Activated CD8-positive, alpha-beta memory T cell treated with anti-CD3 and anti-CD28 coated beads, Interleukin-2, amount 10 ng/mL, durations not matched to agents 7 days and 5 days (primary cell): ENCODE results near the gene SH2D4B. TPM values are rescaled to one million over a fixed set of nuclear protein-coding genes. Genes with fewer than 3 reads are reported as not detected.

Experiments used
- ATAC-seq: fragments of 150-1000 bp; cut with Tn5 transposase; one replicate; pipeline ENCODE4 v1.10.0; 2021; ENCODE audit warnings: moderate library complexity
- CTCF ChIA-PET: fragments of 350-600 bp; sonication (Branson Sonifier 250); formaldehyde crosslinking; loops from one replicate; lab custom pipeline; 2021; ENCODE audit warnings: antibody characterized with exemption; lab: Charles Lee
- DNase-seq: peaks from one replicate; pipeline ENCODE4 v3.0.0-alpha.2; 2020
- H3K27ac Mint-ChIP-seq: one replicate; pipeline ENCODE4 v1.8.0; 2021; ENCODE audit warnings: mild to moderate bottlenecking, mixed read lengths
- H3K27me3 Mint-ChIP-seq: one replicate; pipeline ENCODE4 v1.8.0; 2021; ENCODE audit warnings: mixed read lengths
- H3K36me3 Mint-ChIP-seq: one replicate; pipeline ENCODE4 v1.8.0; 2021; ENCODE audit warnings: mild to moderate bottlenecking, mixed read lengths
- H3K4me1 Mint-ChIP-seq: one replicate; pipeline ENCODE4 v1.8.0; 2021; ENCODE audit warnings: mixed read lengths
- H3K4me3 Mint-ChIP-seq: one replicate; pipeline ENCODE4 v1.8.0; 2021; ENCODE audit warnings: mild to moderate bottlenecking, moderate library complexity, mixed read lengths
- H3K9me3 Mint-ChIP-seq: one replicate; pipeline ENCODE4 v1.8.0; 2022; ENCODE audit warnings: low read depth, mixed read lengths
- total RNA-seq, 2 experiments: library from RNA; stranded (reverse); gene quantifications; one replicate each; pipeline ENCODE4 v1.2.3, GENCODE V29; 2021

SH2D4B gene
- total RNA-seq, 2 experiments from 2014 or later, result 0.09 TPM; not detected in 1

- peaks cover 2% of the 10 kb centered on the region for H3K27me3 Mint-ChIP-seq
- H3K4me1 Mint-ChIP-seq, result peaks cover 2% of the 10 kb centered on the region
- no peak overlapping the region for H3K27ac Mint-ChIP-seq
- no peaks in the 10 kb centered on the region for H3K9me3 Mint-ChIP-seq
- no peaks in the 10 kb centered on the region for H3K36me3 Mint-ChIP-seq
- CTCF ChIA-PET, result interaction anchor here (0.9 kb wide), 1 partner anchor 21 kb away, joined by 3 read pairs; no protein-coding TSS in a partner anchor
- ATAC-seq (no peak), DNase-seq (no peak)
- H3K4me3 Mint-ChIP-seq, result no peak overlapping the region
Measured at GRCh38 chr10:80617807-80618206, 80.1 kb downstream of the SH2D4B start.

- Mint-ChIP-seq H3K4me3 (no peak overlapping the region), H3K4me1 (peaks cover 2% of the 10 kb centered on the region), H3K27ac (no peak overlapping the region), H3K9me3 (no peaks in the 10 kb centered on the region), H3K36me3 (no peaks in the 10 kb centered on the region), H3K27me3 (peaks cover 2% of the 10 kb centered on the region)
- DNase-seq (no peak), ATAC-seq (no peak)
- CTCF ChIA-PET, result interaction anchor here (1.0 kb wide), 1 partner anchor 20 kb away, joined by 4 read pairs; no protein-coding TSS in a partner anchor
Measured at GRCh38 chr10:80619036-80619435, 81.3 kb downstream of the SH2D4B start.

GRCh38 chr10:80622153-80622552 lies 84.5 kb downstream of the SH2D4B start:
- Mint-ChIP-seq H3K9me3 (no peaks in the 10 kb centered on the region), H3K4me1 (no peaks in the 10 kb centered on the region), H3K27ac (no peak overlapping the region), H3K4me3 (no peak overlapping the region), H3K36me3 (no peaks in the 10 kb centered on the region), H3K27me3 (peaks cover 7% of the 10 kb centered on the region)
- no peak for DNase-seq
- CTCF ChIA-PET, result no interaction called here
- no peak for ATAC-seq

- Mint-ChIP-seq H3K4me1 (no peaks in the 10 kb centered on the region), H3K4me3 (no peak overlapping the region), H3K27me3 (no peaks in the 10 kb centered on the region), H3K27ac (no peak overlapping the region), H3K9me3 (no peaks in the 10 kb centered on the region), H3K36me3 (no peaks in the 10 kb centered on the region)
- CTCF ChIA-PET, result no interaction called here
- no peak for DNase-seq
- ATAC-seq, result no peak
Measured at GRCh38 chr10:80630324-80630723, 92.6 kb downstream of the SH2D4B start.

- ATAC-seq (no peak), DNase-seq (no peak)
- H3K4me3 Mint-ChIP-seq, result no peak overlapping the region
- no peaks in the 10 kb centered on the region for H3K36me3 Mint-ChIP-seq
- no peaks in the 10 kb centered on the region for H3K4me1 Mint-ChIP-seq
- CTCF ChIA-PET, result no interaction called here
- peaks cover 3% of the 10 kb centered on the region for H3K27me3 Mint-ChIP-seq
- H3K9me3 Mint-ChIP-seq, result no peaks in the 10 kb centered on the region
- no peak overlapping the region for H3K27ac Mint-ChIP-seq
Measured at GRCh38 chr10:80632742-80633141, 95.0 kb downstream of the SH2D4B start.

GRCh38 chr10:80633383-80633860 lies 95.7 kb downstream of the SH2D4B start:
- no peaks in the 10 kb centered on the region for H3K4me1 Mint-ChIP-seq
- no peaks in the 10 kb centered on the region for H3K36me3 Mint-ChIP-seq
- no peaks in the 10 kb centered on the region for H3K9me3 Mint-ChIP-seq
- H3K4me3 Mint-ChIP-seq, result no peak overlapping the region
- ATAC-seq (no peak), DNase-seq (no peak)
- H3K27me3 Mint-ChIP-seq, result peaks cover 5% of the 10 kb centered on the region
- H3K27ac Mint-ChIP-seq, result no peak overlapping the region
- CTCF ChIA-PET, result no interaction called here

GRCh38 chr10:80633910-80634309 lies 96.2 kb downstream of the SH2D4B start:
- DNase-seq (no peak), ATAC-seq (no peak)
- H3K9me3 Mint-ChIP-seq, result no peaks in the 10 kb centered on the region
- CTCF ChIA-PET, result no interaction called here
- H3K36me3 Mint-ChIP-seq, result no peaks in the 10 kb centered on the region
- H3K4me3 Mint-ChIP-seq, result no peak overlapping the region
- no peak overlapping the region for H3K27ac Mint-ChIP-seq
- H3K4me1 Mint-ChIP-seq, result no peaks in the 10 kb centered on the region
- peaks cover 8% of the 10 kb centered on the region for H3K27me3 Mint-ChIP-seq

GRCh38 chr10:80642661-80643060 lies 105.0 kb downstream of the SH2D4B start:
- ATAC-seq (no peak), DNase-seq (no peak)
- Mint-ChIP-seq H3K27me3 (peaks cover 24% of the 10 kb centered on the region), H3K36me3 (no peaks in the 10 kb centered on the region), H3K27ac (no peak overlapping the region), H3K4me1 (no peaks in the 10 kb centered on the region), H3K9me3 (no peaks in the 10 kb centered on the region), H3K4me3 (no peak overlapping the region)
- CTCF ChIA-PET, result interaction anchor here (1.0 kb wide), 1 partner anchor 19 kb away, joined by 3 read pairs; no protein-coding TSS in a partner anchor

GRCh38 chr10:80646366-80646765 lies 108.7 kb downstream of the SH2D4B start:
- no peaks in the 10 kb centered on the region for H3K9me3 Mint-ChIP-seq
- CTCF ChIA-PET, result no interaction called here
- no peak overlapping the region for H3K27ac Mint-ChIP-seq
- no peaks in the 10 kb centered on the region for H3K4me1 Mint-ChIP-seq
- H3K27me3 Mint-ChIP-seq, result peaks cover 10% of the 10 kb centered on the region
- no peak overlapping the region for H3K4me3 Mint-ChIP-seq
- no peak for ATAC-seq
- DNase-seq, result no peak
- no peaks in the 10 kb centered on the region for H3K36me3 Mint-ChIP-seq

- H3K27ac Mint-ChIP-seq, result no peak overlapping the region
- H3K27me3 Mint-ChIP-seq, result peaks cover 10% of the 10 kb centered on the region
- CTCF ChIA-PET, result no interaction called here
- no peaks in the 10 kb centered on the region for H3K36me3 Mint-ChIP-seq
- ATAC-seq (no peak), DNase-seq (no peak)
- H3K4me1 Mint-ChIP-seq, result no peaks in the 10 kb centered on the region
- no peak overlapping the region for H3K4me3 Mint-ChIP-seq
- no peaks in the 10 kb centered on the region for H3K9me3 Mint-ChIP-seq
Measured at GRCh38 chr10:80647173-80647833, 109.6 kb downstream of the SH2D4B start.

GRCh38 chr10:80648106-80648505 lies 110.4 kb downstream of the SH2D4B start:
- no peak overlapping the region for H3K27ac Mint-ChIP-seq
- CTCF ChIA-PET, result no interaction called here
- H3K4me3 Mint-ChIP-seq, result no peak overlapping the region
- peaks cover 10% of the 10 kb centered on the region for H3K27me3 Mint-ChIP-seq
- H3K4me1 Mint-ChIP-seq, result no peaks in the 10 kb centered on the region
- ATAC-seq (no peak), DNase-seq (no peak)
- H3K9me3 Mint-ChIP-seq, result no peaks in the 10 kb centered on the region
- no peaks in the 10 kb centered on the region for H3K36me3 Mint-ChIP-seq

- Mint-ChIP-seq H3K27ac (no peak overlapping the region), H3K4me1 (no peaks in the 10 kb centered on the region), H3K27me3 (peaks cover 10% of the 10 kb centered on the region), H3K36me3 (no peaks in the 10 kb centered on the region), H3K9me3 (no peaks in the 10 kb centered on the region), H3K4me3 (no peak overlapping the region)
- DNase-seq, result no peak
- CTCF ChIA-PET, result interaction anchor here (0.9 kb wide), 2 partner anchors 14 to 53 kb away, joined by 3 to 4 read pairs; no protein-coding TSS in a partner anchor
- no peak for ATAC-seq
Measured at GRCh38 chr10:80649183-80649582, 111.5 kb downstream of the SH2D4B start.

GRCh38 chr10:80655898-80656297 lies 118.2 kb downstream of the SH2D4B start:
- no peak for ATAC-seq
- DNase-seq, result no peak
- CTCF ChIA-PET, result no interaction called here
- no peaks in the 10 kb centered on the region for H3K9me3 Mint-ChIP-seq
- H3K27ac Mint-ChIP-seq, result no peak overlapping the region
- no peaks in the 10 kb centered on the region for H3K4me1 Mint-ChIP-seq
- H3K27me3 Mint-ChIP-seq, result no peaks in the 10 kb centered on the region
- H3K4me3 Mint-ChIP-seq, result no peak overlapping the region
- H3K36me3 Mint-ChIP-seq, result no peaks in the 10 kb centered on the region

GRCh38 chr10:80658068-80658467 lies 120.4 kb downstream of the SH2D4B start:
- Mint-ChIP-seq H3K27ac (no peak overlapping the region), H3K9me3 (no peaks in the 10 kb centered on the region), H3K27me3 (peaks cover 5% of the 10 kb centered on the region), H3K4me3 (no peak overlapping the region), H3K36me3 (no peaks in the 10 kb centered on the region), H3K4me1 (peaks cover 3% of the 10 kb centered on the region)
- ATAC-seq (no peak), DNase-seq (no peak)
- CTCF ChIA-PET, result no interaction called here
